ENCODE data around the gene MAGI1.

The MAGI1 gene

GRCh38 chr3:65785065-65785645 lies 253.6 kb downstream of the MAGI1 start:
- peak; percentile 38 for DNase-seq

- no peak for DNase-seq
These were observed 255.6 kb downstream of the MAGI1 start for GRCh38 chr3:65783117-65783516.

- DNase-seq, result no peak
These were observed 257.1 kb downstream of the MAGI1 start for GRCh38 chr3:65781594-65781993.

- no peak for DNase-seq
These were observed 259.3 kb downstream of the MAGI1 start for GRCh38 chr3:65779390-65779789.

GRCh38 chr3:65778968-65779367 lies 259.8 kb downstream of the MAGI1 start:
- no peak for DNase-seq

DNA sequence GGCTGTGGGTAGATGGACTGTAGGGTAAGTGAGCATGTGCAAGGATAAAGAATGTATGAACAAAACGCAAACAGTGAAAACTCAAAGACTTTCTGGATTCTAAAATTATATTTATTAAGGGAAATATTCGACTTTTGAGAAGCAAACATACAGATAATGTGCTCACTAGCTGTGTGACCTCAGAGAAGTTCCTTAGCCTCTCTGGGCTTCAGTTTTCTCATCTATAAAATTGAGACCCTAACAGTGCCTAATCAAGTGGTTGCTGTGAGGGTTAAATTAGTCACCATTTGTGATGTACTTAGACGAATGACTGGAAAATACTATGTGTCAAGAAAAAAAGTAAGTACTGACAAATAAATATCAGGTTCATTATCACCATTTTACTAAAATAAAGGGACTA lies 261.7 kb downstream of the MAGI1 start:
- DNase-seq, result no peak

DNA sequence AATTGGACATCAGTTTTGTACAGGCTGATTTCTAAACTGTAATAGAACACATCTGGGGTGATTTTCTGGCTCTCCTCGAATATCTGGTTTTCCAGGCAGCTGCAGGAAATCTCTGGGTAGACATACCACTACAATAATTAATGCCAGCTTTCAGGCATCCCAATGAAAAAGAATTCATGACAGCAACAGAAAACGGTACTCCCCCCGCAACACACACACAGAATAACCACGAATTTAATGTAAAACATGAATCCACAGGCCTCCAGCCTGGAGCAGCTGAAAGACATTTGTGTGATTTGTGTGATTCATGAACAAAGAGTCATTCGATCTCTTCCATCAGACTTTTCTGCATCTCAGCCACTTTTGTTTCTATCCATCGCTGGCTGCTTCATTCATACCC lies 262.2 kb downstream of the MAGI1 start:
- no peak for DNase-seq

GRCh38 chr3:65776081-65776480 lies 262.6 kb downstream of the MAGI1 start:
- no peak for DNase-seq

DNA sequence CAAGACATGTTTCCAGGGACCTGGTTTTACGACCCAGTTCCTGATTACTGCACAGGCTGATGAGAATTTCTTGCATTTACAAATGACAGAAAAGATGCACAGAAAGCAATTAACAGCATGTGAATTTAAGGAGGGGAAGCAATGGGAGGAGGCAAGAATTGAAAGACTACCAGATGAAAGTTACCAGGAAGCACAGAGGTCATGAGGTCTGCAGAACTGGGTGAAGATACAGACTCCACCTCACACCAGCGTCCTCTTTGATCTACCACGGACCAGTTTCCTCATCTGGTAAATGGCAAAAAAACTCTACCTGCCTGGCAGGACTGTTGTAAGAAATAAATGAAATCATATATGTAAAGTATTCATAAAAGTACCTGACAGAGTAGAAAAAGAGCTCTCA lies 266.0 kb downstream of the MAGI1 start:
- DNase-seq, result no peak

DNA sequence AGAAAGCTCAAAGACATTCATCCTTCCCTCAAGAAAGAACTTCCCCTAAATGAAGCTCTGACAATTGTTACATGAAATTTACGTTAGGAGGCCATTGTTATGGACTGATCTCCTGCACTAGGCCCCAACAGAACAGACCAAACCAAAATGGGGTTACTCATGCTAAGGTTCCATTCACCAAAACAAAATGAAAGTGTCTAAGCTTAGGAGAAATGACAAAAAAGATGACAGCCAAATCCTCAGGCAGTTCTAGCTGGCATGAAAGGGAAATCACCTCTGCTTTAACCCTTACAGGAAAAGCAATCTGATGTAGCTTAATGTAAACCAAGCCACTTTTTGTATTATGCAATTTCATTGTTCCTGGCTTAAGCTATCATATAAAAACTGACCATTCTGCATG lies 271.2 kb downstream of the MAGI1 start:
- no peak for DNase-seq

DNA sequence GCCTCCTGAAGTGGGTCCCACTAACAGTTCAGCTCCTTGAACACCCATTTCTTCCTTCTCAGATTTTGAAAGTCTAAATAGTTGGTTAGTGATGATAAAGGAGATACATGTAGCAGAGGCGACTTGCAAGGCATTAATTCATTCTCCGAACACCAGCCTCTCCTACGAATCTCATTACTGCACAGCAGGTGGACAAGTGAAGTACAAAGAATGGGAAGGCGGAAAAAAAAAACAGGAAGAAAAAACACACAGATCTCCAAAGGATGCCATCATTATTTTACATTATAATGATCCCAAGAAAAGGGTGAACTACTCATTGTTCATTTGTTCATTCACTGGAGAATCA lies 276.5 kb downstream of the MAGI1 start:
- no peak for DNase-seq

- peak; percentile 8 for DNase-seq
These were observed 277.1 kb downstream of the MAGI1 start for GRCh38 chr3:65761446-65762234.

- peak; percentile 54 for DNase-seq
These were observed 279.7 kb downstream of the MAGI1 start for GRCh38 chr3:65758876-65759598.

DNA sequence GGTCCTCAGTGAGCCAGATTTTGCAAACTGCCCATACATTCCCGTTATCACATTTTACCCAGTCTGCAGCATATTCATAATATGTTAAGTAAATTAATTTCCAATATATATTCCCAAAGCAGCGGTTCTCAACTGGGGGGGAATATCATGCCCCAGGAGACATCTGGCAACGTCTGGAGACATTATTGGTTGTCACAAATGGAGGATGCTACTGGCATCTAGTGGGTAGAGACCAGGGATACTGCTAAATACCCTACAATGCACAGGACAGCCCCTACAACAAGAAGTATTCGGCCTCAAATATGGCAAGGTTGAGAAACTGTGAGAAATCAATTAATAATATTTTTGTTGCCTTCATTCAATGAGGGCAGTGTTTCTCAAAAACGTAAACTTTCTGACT lies 280.3 kb downstream of the MAGI1 start:
- DNase-seq, result no peak

GRCh38 chr3:65752636-65753035 lies 286.1 kb downstream of the MAGI1 start:
- DNase-seq, result no peak

DNA sequence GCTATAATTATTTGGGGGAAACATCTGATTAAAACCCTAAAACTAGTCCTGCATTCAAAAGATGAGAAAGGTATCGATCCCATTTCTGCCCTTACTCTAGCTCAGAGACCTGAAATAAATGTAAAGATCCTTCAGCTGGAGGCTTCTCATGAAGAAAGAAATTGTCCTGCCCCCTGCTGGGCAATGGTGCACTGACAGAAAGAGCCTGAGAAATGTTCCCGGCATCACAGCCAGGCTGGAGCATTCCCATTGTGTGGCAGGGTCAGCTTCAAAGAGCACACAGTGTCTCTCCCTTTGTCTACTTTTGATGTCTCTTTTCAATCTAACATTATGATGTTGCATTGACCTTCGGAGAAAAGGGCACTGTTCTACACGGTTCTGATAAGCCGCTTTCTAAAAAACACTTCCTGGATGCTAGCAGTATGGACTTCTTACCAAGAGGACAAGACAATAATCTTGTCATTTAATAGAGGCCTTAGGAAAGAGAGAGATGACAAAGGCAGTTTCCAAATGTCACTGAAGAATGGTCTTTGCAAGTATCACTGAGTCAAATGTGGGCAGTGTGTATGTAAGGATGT lies 287.5 kb downstream of the MAGI1 start:
- DNase-seq, result peak; percentile 1

DNA sequence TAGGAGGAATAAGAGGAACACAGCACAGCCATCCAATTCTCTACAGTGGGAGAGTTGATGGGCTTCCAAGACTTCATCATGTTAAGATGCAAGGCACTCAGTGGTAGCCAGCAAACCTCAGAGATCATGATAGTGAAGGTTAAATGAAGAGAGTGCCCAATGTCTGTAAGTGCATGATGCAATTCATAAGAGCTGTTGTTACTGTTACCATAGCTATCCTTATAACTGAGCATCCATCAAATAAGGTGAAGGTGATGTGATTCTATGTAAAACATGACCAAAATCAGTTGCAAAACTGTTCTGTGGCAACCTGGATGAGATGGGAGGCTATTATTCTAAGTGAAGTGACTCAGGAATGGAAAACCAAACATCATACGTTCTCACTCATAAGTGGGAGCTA lies 289.7 kb downstream of the MAGI1 start:
- no peak for DNase-seq

DNA sequence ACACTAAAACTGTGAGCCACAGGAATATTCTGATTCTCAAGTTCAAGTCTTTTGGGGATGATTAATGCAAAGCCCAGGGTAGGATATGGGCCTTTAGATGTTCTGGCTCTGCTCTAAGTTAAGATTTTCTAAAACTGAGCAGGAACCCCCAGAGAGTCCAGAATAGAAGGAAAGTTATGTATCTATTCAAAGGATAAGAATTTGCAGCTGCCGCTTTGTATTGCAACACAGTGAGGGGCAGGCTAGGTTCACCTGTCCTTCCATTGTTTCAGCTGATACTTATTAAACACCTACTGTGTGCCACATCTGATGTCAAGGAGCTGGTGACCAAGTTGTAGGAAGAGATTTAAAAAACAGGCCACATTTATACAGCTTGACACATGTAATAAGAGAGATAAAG lies 290.4 kb downstream of the MAGI1 start:
- DNase-seq, result no peak

DNA sequence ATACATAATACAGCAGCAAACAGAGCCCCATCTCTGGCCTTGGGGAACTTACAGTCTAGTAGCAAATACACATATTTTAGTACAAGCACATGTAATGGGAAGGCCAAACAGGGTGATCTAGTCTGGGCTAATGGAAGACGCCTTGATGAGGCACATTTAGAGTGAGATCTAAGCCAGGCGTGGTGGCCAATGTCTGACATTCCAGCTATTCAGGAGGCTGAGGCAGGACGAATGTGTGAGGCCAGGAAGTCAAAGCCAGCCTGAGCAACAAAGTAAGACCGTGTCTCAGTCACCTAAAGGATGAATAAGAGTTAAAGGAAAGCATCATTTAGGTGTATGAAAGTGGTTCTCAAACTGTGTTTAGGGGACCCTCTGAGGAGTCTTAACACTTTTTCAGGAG lies 291.9 kb downstream of the MAGI1 start:
- DNase-seq, result no peak

- peak; percentile 38 for DNase-seq
These were observed 293.4 kb downstream of the MAGI1 start for GRCh38 chr3:65745306-65745705.

DNA sequence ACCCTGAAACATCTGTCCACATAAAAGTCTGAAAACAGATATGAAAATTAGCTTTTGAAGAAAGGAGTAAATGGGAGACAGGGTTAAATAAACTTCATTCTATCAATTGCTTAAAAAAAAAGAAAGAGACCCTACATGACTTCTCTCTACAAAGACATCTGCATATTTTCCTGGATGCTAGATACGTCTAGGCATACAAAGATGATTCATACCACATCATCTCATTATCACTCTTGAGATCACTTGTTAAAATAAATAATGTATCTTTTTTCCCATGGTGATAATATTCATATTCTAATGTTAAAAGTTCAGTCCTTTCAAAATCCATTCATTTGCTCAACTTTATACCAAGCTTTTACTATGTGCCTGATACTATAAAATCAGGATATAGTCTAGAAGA lies 295.8 kb downstream of the MAGI1 start:
- DNase-seq, result peak; percentile 18

- DNase-seq, result no peak
These were observed 297.2 kb downstream of the MAGI1 start for GRCh38 chr3:65741540-65741939.

DNA sequence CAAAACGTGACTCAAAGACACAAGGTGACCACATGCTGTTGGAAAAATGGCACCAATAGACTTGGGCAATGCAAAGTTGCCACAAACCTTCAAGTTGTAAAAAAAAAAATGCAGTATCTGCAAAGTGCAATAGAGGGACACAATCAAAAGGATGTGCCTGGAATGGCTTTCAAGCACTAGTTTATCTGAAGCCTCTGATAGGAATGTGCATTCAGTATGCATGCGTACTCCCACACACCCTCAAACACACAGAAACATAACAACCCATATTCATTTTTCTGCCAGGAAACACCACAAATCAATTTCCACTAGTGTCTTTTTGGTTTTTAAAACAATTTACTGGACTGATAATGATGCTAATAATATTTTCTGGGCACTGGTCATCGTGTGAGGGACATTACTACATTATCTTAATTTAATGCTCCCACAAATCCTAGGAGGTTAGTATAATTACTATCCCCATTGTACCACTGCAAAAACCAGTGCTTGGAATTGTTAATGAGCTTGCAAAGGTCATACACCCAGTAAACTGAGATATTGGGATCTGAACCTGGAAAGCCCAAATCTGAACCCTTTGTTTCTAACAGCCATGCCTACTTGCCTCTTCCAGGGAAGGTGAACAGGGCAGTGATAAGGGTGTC lies 298.7 kb downstream of the MAGI1 start:
- DNase-seq, result no peak

Data from NCI-H2171 treated with DMSO at 0.1 percent for 48 hours (cell line).